Aorta (tissue), 5 donors: ENCODE results near the gene PRIMPOL. TPM values are rescaled to one million over a fixed set of nuclear protein-coding genes. Genes with fewer than 3 reads are reported as not detected.

Source experiments
- ATAC-seq: fragments of 200-7000 bp; cut with Tn5 transposase; one replicate; pipeline ENCODE4 v1.9.1; 2022; ENCODE audit warnings: moderate library complexity; ENCODE audit not compliant: low FRiP score
- DNase-seq, 2 donors: peaks; one replicate each; pipeline ENCODE4 v3.0.0-alpha.2; 2020
- H3K27ac ChIP-seq, 2 donors: one replicate each; pipeline ENCODE4 v1.5.1; 2013; ENCODE audit warnings: low read length in 2 of 2, mild to moderate bottlenecking in 2 of 2, moderate library complexity in 2 of 2, control low read depth in 1 of 2, inconsistent platforms in 1 of 2, low read depth in 1 of 2
- H3K27me3 ChIP-seq, 2 donors: one replicate each; pipeline ENCODE4 v1.6.1; 2013; ENCODE audit warnings: control low read depth in 1 of 2, low read length in 1 of 2, mild to moderate bottlenecking in 1 of 2, moderate library complexity in 1 of 2; ENCODE audit not compliant: insufficient read depth in 2 of 2, control insufficient read depth in 1 of 2
- H3K36me3 ChIP-seq, 2 donors: one replicate each; pipeline ENCODE4 v1.6.1; 2013; ENCODE audit warnings: control low read depth in 1 of 2, low read length in 1 of 2, mild to moderate bottlenecking in 1 of 2; ENCODE audit not compliant: insufficient read depth in 2 of 2, control insufficient read depth in 1 of 2
- H3K4me1 ChIP-seq, 2 donors: one replicate each; pipeline ENCODE4 v1.6.1; 2013; ENCODE audit warnings: low read length in 2 of 2, control low read depth in 1 of 2, mild to moderate bottlenecking in 1 of 2, moderate library complexity in 1 of 2; ENCODE audit not compliant: insufficient read depth in 2 of 2, control insufficient read depth in 1 of 2
- H3K4me3 ChIP-seq, 2 donors: one replicate each; pipeline ENCODE4 v1.5.1; 2013; ENCODE audit warnings: low read length in 2 of 2, control low read depth in 1 of 2, mild to moderate bottlenecking in 1 of 2
- H3K9me3 ChIP-seq: one replicate; pipeline ENCODE4 v1.6.1; 2013; ENCODE audit warnings: mild to moderate bottlenecking, low read length; ENCODE audit not compliant: control insufficient read depth
- WGBS, 2 donors: extraction: QIAGEN DNeasy Blood & Tissue Kit; methylation state at CpG; one replicate each; pipeline ENCODE4 v1.1.7; 2013; 5-methylcytosine and 5-hydroxymethylcytosine counted together
- intact Hi-C, 2 donors: fragments of 100-400 bp; cut with DNase I; formaldehyde crosslinking; loops; one replicate each; pipeline versions ENCODE4 v1.14.2 to v1.15.0; 2022
- polyA plus RNA-seq, 2 donors: library from polyadenylated mRNA; stranded (reverse); fragments of 200-250 nt; gene quantifications; one replicate each; pipeline ENCODE4 v1.2.3, GENCODE V29; 2013
- total RNA-seq, 2 donors: library from RNA; stranded (reverse); fragmentation: NEBNext Ultra II Directional; extraction: Animal tissue kit (Norgen Biotek cat#: 25700); gene quantifications; one replicate each; pipeline ENCODE4 v1.2.1, GENCODE V29; 2021
- donor health status: healthy with polysubstance abuse.
- donor health status: Bipolar disorder and iron deficiency.
- donor health status: DM: no; HTN: no; CAD: no.
- donor health status: DM: no; HTN: no; CAD: no.
- donor health status: DM: yes; HTN: yes; CAD: no.

PRIMPOL gene
- total and polyA plus RNA-seq, 4 donors: 16.0 to 33.7 (median 27.9) TPM

DNA sequence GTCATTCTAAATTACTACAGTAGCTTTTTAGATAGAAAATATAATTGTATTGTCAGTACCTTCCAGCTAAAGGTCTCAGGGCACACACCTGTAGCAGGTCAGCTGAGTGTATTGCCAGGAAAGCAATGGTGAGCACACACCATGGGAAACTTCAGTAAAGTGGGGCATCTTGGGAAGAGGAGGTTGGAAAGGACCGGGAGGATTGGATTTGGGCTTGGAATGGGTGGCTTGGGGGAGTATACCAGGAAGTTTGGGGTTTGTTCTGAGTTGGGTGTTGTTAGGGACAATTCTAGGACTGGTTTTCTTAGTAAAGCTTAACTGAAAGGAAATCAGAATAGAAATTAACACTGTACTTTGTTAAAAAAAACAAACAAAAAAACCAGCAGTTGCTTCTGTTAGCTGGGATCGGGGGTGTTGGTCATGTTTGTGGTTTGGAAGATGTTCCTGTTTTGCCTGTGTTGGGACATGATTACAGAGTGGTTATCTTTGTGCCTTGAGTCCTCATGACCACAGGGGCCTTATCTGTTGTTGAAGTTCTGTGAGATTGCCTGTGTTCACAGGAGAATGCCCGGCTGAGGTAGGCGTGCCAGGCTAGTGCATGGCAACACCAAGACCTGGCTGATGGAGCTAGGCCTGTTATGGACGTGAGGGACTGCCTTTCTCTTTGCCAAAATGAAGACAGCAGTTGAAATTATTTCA lies 35.1 kb downstream of the PRIMPOL start:
- no peaks in the 10 kb centered on the region for H3K4me1 ChIP-seq
- H3K27ac ChIP-seq: no peak overlapping the region
- no peaks in the 10 kb centered on the region for H3K27me3 ChIP-seq
- ATAC-seq (no peak), DNase-seq (no peak)
- no peaks in the 10 kb centered on the region for H3K36me3 ChIP-seq
- WGBS, 2 donors: 84 to 87% methylated on average over 5 of the region's 5 CpGs
- intact Hi-C loops: no loop called here
- H3K4me3 ChIP-seq: no peak overlapping the region
- H3K9me3 ChIP-seq: no peaks in the 10 kb centered on the region

DNA sequence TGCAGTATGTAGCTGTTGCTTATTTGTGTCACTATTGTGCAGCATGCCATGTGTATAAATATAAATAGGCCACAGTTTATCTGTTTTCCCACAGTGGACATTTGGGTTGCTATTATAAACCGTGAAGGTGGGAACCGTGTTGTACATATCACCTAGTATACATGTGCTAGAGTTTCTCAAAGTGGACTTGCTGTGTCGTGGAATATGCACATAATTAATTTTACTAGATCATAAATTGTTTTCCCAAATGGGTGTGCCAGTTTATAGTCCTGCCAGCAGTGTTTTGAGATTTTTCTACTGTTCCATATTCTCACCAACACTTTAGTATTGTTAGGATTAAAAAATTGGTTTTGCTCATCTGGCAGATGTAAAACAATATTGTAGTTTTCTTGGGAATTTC lies 38.5 kb downstream of the PRIMPOL start:
- no peak for DNase-seq
- H3K27ac ChIP-seq: no peak overlapping the region
- no peaks in the 10 kb centered on the region for H3K4me1 ChIP-seq
- ATAC-seq: no peak
- no peak overlapping the region for H3K4me3 ChIP-seq
- WGBS, 2 donors: 57 to 59% methylated on average over 3 of the region's 3 CpGs
- H3K9me3 ChIP-seq: no peaks in the 10 kb centered on the region
- H3K27me3 ChIP-seq: no peaks in the 10 kb centered on the region
- intact Hi-C loops: no loop called here
- H3K36me3 ChIP-seq: no peaks in the 10 kb centered on the region

DNA sequence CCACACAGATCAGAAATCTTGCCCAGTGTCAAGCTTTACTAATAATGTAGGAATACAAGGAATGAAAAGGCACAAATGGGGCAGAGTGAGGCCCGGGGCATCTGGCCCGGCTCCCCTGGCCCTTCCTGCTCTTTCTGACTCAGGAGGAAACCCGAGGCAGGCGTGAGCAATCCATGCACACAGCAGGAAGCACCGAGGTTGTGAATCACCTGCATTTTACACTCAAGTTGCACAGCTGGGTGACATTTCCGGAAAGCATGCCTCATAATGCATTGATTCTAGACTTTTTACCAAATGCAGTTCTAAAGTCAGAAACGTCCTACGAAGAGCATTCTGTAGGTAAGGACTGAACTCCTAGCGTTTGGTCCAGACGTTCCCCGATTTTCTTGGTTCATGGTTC lies 38.9 kb downstream of the PRIMPOL start:
- intact Hi-C loops: no loop called here
- ATAC-seq (no peak), DNase-seq (no peak)
- 67 to 68% methylated on average over 11 of the region's 11 CpGs for WGBS, 2 donors
- H3K36me3 ChIP-seq: no peaks in the 10 kb centered on the region
- H3K4me1 ChIP-seq: no peaks in the 10 kb centered on the region
- no peaks in the 10 kb centered on the region for H3K9me3 ChIP-seq
- H3K27ac ChIP-seq: no peak overlapping the region
- no peaks in the 10 kb centered on the region for H3K27me3 ChIP-seq
- no peak overlapping the region for H3K4me3 ChIP-seq

DNA sequence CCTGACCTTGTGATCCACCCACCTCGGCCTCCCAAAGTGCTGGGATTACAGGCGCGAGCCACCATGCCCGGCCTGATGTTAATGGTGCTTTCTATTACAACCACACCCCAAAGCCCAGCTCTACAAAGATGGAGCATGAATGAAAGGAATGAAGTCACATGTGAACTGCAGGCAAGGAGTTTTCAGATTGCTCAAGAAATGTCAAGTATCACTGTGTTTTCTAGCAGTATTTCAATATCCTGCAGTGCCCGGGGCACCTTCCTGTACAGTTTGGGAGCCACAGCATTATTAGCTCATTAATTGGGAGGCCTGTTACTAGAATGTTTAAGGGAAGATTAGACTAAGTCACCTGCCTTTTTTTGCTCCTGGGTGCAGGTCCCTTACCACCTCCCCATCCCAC lies 40.1 kb downstream of the PRIMPOL start:
- intact Hi-C loops: no loop called here
- H3K36me3 ChIP-seq: no peaks in the 10 kb centered on the region
- H3K27me3 ChIP-seq: no peaks in the 10 kb centered on the region
- ATAC-seq (no peak), DNase-seq (no peak)
- WGBS, 2 donors: 58% methylated on average over 5 of the region's 5 CpGs
- no peaks in the 10 kb centered on the region for H3K4me1 ChIP-seq
- no peak overlapping the region for H3K4me3 ChIP-seq
- no peaks in the 10 kb centered on the region for H3K9me3 ChIP-seq
- no peak overlapping the region for H3K27ac ChIP-seq

GRCh38 chr4:184693056-184693455 lies 43.5 kb downstream of the PRIMPOL start:
- H3K36me3 ChIP-seq: no peaks in the 10 kb centered on the region
- H3K4me1 ChIP-seq: no peaks in the 10 kb centered on the region

GRCh38 chr4:184694412-184694956 lies 44.9 kb downstream of the PRIMPOL start:
- ATAC-seq: no peak

More at GRCh38 chr4:184693056-184693455, 43.5 kb downstream of the PRIMPOL start:
- 85% methylated on average over 5 of the region's 5 CpGs for WGBS, 2 donors
- Histone ChIP-seq H3K27me3 (no peaks in the 10 kb centered on the region), H3K4me3 (no peak overlapping the region), H3K9me3 (no peaks in the 10 kb centered on the region), H3K27ac (no peak overlapping the region)
- DNase-seq (no peak), ATAC-seq (no peak)
- intact Hi-C loops: no loop called here

GRCh38 chr4:184695178-184695896 lies 45.8 kb downstream of the PRIMPOL start:
- H3K4me3 ChIP-seq: no peak overlapping the region
- intact Hi-C loops: no loop called here
- H3K9me3 ChIP-seq: no peaks in the 10 kb centered on the region
- no peak overlapping the region for H3K27ac ChIP-seq
- H3K4me1 ChIP-seq: no peaks in the 10 kb centered on the region
- DNase-seq (no peak), ATAC-seq (no peak)
- H3K36me3 ChIP-seq: no peaks in the 10 kb centered on the region
- 57 to 75% methylated on average over 3 of the region's 3 CpGs for WGBS, 2 donors
- H3K27me3 ChIP-seq: no peaks in the 10 kb centered on the region

More at GRCh38 chr4:184694412-184694956, 44.9 kb downstream of the PRIMPOL start:
- DNase-seq: no peak
- no peak overlapping the region for H3K4me3 ChIP-seq
- no peaks in the 10 kb centered on the region for H3K36me3 ChIP-seq
- intact Hi-C loops: no loop called here
- H3K27me3 ChIP-seq: no peaks in the 10 kb centered on the region
- no peaks in the 10 kb centered on the region for H3K4me1 ChIP-seq
- H3K27ac ChIP-seq: no peak overlapping the region
- no peaks in the 10 kb centered on the region for H3K9me3 ChIP-seq

DNA sequence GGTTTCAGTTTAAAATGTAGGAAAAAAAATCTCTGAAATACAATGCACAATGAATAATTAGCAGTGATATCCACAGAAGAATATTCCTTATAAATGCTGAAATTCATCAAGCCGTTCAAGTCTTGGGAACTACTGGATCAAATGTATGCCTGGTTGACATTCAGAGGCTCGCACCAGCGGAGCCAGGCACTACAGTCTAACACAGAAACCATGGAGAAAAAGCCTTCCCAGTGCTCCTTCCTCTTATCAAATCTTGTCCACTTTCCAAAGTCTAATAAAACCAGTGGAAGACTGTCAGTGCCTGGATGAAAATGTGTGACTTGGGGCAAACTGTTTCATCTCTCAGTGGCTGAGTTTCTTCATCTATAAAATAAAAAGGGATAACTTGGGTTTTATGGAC lies 48.4 kb downstream of the PRIMPOL start:
- Histone ChIP-seq H3K4me3 (peak overlapping the region; percentile 42 to 69), H3K27ac (no peak overlapping the region), H3K4me1 (no peaks in the 10 kb centered on the region), H3K36me3 (no peaks in the 10 kb centered on the region), H3K9me3 (no peaks in the 10 kb centered on the region), H3K27me3 (no peaks in the 10 kb centered on the region)
- ATAC-seq (no peak), DNase-seq (no peak)
- intact Hi-C loops: no loop called here
- 19 to 22% methylated on average over 3 of the region's 3 CpGs for WGBS, 2 donors

- Histone ChIP-seq H3K27ac (peak overlapping the region in 1 of 2 donors; percentile 54), H3K36me3 (no peaks in the 10 kb centered on the region), H3K4me3 (no peak overlapping the region), H3K27me3 (no peaks in the 10 kb centered on the region), H3K4me1 (no peaks in the 10 kb centered on the region), H3K9me3 (no peaks in the 10 kb centered on the region)
- ATAC-seq (no peak), DNase-seq (no peak)
- intact Hi-C loops: no loop called here
- 48 to 50% methylated on average over 4 of the region's 4 CpGs for WGBS, 2 donors
Measured at GRCh38 chr4:184699941-184700340, 50.4 kb downstream of the PRIMPOL start.
